HTR-8/SVneo (cell line): ENCODE data around the gene DCDC2.
"Not testable (repeated sequence)": the region's sequence is repeated elsewhere in the genome, so short reads cannot be mapped to it uniquely, and the experiment has no call there.

ENCODE experiments used
- DNase-seq: peaks from one replicate; pipeline ENCODE4 v3.0.0; 2011; ENCODE audit warnings: low spot score, mixed read lengths; ENCODE audit not compliant: insufficient read length
- FAIRE-seq: peaks from 2 replicates; lab custom pipeline; 2011; peaks lifted over from hg19 to GRCh38; lab: Jason Lieb, UNC

The DCDC2 gene

DNA sequence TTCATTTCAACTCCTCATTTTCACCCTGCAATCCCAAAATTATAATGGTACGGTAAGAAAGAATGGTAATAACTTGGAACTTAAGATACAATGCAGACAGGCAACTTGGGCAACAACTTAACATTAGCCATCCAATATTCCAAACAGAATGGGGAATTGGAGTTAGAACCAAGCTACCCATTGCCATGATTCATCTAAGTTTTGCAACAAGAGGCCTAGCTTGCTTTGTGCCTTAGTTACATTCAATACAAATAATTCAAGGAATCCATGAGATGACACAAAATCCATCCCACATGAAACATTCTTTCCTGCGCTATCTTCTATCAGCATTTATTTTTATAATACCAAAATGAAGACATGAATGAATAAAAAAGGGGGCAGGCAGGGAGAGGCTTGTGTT is 28.4 kb downstream of the DCDC2 start:
- no peak for FAIRE-seq
- DNase-seq, result no peak

DNA sequence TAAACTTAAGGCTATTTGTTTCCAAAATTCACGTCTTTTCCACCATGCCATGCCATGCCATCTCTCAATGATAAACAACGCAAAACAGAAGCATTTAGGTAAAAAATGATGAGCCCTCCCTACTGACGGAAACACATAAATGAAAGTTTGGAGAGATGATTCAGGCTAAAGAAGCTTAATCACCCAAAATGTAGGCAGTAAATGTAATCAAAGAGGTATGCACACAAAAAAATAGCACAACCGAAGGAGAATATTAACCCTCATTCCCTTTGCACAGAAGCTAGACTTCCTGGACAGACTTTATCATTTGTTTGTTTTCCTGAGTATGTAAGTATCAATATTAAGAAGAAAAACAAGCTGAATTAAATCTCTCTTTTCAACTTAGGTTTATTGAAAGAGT is 28.8 kb downstream of the DCDC2 start:
- no peak for DNase-seq
- no peak for FAIRE-seq

DNA sequence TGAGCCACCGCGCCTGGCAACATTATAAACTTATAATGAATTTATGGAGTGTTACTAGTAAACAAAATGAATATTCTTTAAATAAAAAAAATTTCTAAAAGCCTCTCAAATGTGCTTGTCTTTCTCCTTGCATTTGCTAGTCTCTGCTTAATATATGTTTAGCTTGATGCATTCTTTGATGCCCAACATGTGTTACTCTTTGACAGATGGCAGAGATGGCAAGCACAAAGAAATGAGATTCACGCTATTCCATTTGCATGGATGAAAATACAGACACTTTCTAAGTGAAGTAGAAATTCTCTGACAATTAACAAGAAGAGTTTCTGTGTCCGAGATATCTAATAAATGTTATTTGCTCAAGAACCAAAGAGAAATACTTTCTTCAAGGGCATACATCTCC is 30.1 kb downstream of the DCDC2 start:
- DNase-seq, result no peak
- no peak for FAIRE-seq

DNA sequence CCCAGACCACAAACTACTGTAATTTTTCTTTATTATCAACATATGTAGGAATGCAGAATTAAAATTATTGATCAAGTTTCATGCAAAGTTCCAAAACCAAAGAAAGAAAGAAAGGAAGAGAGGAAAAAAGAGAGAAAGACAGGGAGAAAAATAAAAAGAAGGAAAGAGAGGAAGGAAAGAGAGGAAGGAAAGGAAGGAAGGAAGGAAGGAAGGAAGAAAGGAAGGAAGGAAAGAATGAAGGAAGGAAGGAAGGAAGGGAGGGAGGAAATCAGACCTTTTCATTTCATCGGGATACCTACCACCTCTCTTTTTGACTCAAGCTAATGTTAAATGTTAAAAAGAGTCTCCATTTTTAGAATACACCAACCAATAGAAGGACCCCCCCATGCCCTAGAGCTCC is 31.9 kb downstream of the DCDC2 start:
- FAIRE-seq (no peak), DNase-seq (no peak)

DNA sequence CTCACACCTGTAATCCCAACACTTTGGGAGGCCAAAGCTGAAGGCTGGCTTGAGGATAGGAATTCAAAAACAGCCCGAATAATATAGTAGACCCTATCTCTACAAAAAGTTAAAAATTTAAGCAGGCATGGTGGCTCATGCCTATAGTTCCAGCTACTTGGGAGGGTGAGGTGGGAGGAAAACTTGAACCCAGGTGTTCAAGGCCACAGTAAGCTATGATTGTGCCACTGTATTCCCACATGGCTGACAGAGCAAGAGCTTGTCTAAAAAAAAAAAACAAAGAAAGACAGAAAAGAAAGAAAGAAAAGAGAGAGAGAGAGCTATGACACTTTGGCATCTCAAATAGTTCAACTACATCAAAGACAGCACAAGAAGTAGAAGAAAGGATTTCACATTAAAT is 33.2 kb downstream of the DCDC2 start:
- DNase-seq (no peak), FAIRE-seq (no peak)

DNA sequence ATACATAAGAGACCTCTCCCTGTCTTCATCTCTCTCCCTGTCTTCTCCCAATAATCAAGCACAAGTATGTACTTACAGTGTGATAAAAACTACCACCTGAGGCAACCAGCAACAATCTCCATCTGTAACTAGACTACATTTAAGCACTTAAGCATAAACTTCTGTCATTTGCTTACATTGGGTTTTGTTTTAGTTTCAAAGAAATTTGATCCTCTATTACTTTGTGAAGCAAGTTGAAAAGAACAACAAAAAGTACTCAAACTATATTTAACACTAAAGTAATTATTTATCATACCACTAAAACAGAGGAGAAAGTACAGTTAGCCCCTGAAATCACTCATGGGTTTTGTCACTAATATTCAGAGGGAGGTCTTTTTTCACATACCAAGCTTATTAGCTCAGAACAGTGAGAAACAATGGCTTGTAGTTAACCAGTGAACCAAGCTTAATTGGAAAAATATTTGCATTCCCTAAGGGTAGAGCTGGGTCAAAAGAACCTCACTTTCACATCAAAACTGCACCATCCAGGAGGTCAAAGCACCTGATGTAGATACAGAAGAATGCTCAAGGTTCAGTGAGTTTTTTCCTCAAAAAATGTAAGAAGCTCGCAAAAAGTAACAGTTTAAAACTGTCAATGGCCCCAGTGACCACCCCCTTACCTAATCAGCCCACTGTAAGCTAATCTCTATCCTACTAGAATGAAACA is 34.1 kb downstream of the DCDC2 start:
- no peak for DNase-seq
- no peak for FAIRE-seq

DNA sequence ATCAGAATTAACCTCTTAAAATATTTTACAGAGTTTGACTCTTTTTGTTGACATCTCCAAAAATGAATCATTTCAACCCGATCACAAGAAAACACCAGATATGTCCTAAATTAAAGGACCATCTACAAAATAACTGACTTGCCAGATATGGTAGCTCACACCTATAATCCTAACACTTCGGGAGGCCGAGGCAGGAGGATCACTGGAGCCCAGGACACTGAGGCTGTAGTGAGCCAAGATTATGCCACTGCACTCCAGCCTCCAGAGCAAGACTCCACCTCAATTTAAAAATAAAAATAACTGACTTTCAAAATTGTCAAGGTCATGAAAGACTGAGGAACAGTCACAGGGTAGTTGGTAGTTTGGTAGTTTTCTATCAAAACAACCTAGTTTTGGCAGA is 34.9 kb downstream of the DCDC2 start:
- DNase-seq, result no peak
- FAIRE-seq, result no peak

DNA sequence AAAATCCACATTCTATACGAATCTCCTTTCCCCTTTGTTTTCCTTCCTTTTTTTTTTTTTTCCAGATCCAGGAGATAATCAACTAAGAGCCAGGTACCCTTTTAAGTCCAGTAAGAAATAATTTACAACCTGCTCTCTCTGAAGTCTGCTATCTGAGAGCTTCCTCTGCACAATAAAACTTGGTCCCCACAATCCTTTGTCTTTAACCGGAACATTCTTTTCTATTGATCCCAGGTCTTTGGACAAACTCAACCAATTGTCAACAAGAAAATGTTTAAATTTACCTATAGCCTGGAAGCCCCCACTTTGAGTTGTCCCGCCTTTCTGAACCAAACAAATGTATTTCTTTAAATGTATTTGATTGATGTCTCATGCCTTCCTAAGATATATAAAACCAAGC is 35.4 kb downstream of the DCDC2 start:
- DNase-seq, FAIRE-seq: not testable (repeated sequence)

DNA sequence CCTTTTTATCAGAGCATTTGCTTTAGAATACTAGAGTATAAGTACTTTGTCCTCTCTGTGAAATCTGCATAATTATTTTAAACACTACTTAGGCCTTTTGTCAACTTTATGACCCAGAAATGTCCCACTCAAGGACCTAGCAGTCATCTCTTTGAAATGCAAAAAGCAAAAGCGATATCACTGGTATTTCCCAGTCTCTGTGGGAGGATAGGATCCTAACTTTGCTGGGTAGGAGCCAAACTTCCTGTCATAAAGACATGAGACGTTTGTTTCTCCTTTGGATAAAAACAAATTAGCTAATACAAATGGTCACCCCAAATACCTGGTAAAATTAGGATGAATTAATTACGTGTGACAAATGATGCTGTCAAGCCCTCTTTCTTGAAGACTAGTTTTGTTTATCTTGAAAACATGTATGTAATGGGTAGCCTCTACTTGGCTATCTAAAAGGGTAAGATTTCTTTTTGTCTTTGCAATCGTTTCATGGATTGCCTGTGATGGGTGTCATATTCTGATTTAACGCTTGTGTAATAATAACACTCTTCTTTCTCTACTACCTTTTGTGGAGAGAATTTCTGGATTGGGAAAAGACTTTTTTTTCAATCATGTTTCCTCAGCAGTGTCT is 36.2 kb downstream of the DCDC2 start:
- FAIRE-seq, result no peak
- no peak for DNase-seq

DNA sequence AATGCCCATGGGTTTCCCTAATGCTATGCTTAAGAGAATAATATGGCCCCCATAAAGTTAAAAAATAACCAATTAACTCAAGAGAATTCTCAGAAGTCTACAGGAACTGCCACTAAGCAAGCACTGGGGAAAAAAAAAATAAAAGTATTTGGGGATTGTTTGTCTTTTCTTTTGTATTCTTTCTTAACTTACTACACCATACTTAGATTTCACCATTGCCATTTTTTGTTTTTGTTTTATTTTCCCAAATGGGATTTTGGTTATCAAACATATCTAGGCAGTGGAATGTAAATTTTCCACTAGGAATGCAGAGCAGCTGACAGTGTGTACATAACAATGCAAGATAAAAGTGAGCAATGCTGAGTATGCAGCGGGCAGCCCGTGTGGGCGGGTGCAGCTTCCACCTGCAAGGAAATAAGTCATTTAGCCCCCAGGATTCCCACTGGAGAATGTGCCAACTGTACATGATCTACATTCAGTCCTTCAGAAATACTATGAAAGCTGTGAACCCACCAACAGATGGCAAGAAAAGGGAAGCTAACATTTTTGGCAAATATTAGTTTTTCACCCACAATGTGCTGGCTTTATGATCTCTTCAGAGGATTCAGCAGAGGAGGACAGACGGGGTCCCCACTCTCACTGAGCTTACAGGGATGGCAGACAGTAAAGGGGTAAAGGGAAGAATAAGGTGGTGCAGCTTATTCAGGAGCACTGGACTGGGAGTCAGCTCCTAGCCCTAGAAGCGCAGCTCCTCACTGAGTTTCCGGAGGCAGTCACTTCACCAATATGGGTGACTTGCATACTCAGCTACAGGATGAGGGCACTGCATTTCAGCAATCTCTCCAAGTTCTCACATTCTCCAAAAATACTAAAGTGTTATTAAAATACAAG is 44.4 kb downstream of the DCDC2 start:
- DNase-seq (peak; percentile 37), FAIRE-seq (peak; percentile 97)

DNA sequence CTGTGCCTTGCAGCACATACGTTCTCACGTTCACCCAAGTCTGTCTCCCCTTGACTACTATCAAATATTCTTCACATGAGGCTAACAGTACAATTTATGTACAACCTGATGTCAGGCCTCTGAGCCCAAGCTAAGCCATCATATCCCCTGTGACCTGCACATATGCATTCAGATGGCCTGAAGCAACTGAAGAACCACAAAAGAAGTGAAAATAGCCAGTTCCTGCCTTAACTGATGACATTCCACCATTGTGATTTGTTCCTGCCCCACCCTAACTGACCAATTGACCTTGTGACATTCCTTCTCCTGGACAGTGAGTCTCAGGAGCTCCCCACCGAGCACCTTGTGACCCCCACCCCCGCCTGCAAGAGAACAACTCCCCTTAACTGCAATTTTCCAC is 46.1 kb downstream of the DCDC2 start:
- DNase-seq, FAIRE-seq: not testable (repeated sequence)

DNA sequence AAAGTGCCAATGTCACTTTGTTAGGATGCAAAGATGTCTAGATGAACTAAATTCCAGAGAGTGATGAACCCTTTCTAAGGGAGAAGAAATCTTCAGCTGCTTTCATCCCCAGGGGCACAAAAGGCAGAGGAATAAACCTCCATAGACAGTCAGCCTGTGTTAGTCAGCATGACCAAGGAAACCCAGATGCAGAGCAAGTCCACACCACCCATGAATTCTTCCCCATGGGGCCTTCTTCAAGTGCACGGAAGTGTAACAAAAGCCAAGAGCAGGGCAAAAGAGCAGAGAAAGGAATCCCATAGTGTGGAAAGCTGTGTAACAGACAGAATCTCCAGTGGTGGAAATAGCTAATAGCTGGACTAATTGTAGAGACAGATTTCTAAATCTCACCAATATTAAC is 50.0 kb downstream of the DCDC2 start:
- DNase-seq (peak; percentile 10), FAIRE-seq (peak; percentile 4)

DNA sequence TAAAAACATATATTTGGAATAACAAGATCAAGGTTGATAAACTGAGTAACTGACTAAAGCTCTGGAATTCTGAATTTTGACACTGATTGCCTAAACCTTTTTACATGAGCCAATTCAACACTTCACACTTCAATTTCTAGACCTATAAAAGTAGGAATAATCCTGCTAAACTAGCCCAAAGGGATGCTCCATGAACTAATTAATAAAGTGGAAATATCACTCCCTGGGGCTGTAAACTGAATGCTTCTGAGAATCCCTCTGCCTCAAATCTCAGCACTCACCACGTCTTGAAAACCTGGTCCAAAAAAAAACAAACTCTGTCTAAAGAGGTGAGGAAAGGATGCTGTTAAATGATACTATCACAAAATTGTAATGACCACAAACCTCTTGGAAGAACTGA is 50.9 kb downstream of the DCDC2 start:
- FAIRE-seq, result no peak
- no peak for DNase-seq

DNA sequence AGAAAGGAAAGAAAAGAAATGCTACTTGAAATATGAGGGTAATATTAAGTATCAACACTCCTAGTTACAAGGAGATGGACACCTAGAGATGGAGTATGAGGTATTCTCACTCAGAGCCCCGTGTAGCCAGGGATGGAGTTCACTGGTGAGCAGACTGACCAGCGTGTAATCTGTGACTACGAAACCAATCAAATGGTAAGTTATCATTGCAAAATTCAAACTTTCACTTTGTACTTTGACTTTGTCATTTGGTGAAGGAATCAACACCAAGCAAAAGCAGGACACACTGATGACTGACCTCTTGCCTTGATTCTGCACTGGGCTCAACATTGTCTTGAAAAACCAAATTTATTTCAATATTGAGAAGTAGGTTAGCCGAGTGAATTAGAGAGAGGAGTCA is 51.8 kb downstream of the DCDC2 start:
- FAIRE-seq (peak; percentile 66), DNase-seq (no peak)

DNA sequence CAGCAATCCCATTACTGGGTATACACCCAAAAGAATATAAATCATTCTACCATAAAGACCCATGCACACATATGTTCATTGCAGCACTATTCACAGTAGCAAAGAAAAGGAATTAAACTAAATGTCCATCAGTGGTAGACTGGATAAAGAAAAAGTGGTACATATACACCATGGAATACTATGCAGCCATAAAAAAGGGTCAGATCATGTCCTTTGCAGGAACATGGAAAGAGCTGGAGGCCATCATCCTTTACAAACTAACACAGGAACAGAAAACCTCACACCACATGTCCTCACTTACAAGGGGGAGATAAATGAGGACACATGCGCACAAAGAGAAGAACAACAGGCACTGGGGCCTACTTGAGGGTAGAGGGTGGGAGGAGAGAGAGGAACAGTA is 60.9 kb downstream of the DCDC2 start:
- DNase-seq (no peak), FAIRE-seq (no peak)

DNA sequence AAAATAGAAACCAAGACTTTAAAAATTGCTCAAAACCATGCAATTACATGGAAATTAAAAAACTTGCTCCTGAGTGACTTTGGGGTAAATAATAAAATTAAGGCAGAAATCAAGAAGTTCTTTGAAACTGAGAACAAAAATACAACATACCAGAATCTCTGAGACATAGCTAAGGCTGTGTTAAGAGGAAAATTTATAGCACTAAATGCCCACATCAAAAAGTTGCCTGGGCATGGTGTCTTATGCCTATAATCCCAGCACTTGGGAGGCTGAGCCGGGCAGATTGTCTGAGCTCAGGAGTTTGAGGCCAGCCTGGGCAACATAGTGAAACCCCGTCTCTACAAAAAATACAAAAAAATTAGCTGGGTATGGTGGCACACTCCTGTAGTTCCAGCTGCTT is 64.0 kb downstream of the DCDC2 start:
- FAIRE-seq, DNase-seq: not testable (repeated sequence)

DNA sequence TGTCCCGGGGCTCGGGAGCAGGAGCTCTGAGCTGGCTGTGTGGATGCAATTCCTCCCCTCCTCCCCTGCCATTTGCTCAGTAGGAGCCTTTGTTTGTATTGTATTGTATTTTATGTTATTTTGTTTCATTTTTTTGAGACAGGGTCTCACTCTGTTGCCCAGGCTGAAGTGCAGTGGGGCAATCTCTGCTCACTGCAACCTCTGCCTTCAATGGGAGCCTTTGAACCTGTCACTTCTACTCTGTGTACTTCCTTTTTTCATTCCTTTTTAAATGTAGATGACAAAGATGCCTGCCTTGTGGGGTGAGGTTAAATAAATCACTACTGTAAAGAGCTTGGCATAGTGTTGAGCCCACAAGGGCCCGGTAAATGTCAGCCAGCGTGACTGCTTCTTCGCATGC is 70.6 kb downstream of the DCDC2 start:
- FAIRE-seq, result no peak

DNA sequence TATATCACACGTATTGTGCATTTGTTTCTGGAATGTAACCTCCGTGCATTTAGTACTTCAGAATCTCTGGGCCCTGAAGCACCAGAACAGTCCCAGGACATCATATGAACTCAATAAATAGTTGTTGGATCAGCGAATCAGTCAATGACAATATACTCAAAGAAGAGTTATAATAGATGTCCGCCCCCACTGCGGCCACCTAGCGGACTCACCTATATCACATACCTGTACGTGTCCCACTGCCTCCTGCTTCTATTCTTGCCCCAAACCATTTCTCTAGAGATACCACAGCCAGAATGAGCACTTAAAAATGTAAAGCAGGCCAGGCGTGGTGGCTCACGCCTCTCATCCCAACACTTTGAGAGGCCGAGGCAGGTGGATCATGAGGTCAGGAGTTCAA is 73.9 kb downstream of the DCDC2 start:
- DNase-seq (no peak), FAIRE-seq (no peak)

More for the DNA sequence above, 70.6 kb downstream of the DCDC2 start:
- DNase-seq, result no peak

DNA sequence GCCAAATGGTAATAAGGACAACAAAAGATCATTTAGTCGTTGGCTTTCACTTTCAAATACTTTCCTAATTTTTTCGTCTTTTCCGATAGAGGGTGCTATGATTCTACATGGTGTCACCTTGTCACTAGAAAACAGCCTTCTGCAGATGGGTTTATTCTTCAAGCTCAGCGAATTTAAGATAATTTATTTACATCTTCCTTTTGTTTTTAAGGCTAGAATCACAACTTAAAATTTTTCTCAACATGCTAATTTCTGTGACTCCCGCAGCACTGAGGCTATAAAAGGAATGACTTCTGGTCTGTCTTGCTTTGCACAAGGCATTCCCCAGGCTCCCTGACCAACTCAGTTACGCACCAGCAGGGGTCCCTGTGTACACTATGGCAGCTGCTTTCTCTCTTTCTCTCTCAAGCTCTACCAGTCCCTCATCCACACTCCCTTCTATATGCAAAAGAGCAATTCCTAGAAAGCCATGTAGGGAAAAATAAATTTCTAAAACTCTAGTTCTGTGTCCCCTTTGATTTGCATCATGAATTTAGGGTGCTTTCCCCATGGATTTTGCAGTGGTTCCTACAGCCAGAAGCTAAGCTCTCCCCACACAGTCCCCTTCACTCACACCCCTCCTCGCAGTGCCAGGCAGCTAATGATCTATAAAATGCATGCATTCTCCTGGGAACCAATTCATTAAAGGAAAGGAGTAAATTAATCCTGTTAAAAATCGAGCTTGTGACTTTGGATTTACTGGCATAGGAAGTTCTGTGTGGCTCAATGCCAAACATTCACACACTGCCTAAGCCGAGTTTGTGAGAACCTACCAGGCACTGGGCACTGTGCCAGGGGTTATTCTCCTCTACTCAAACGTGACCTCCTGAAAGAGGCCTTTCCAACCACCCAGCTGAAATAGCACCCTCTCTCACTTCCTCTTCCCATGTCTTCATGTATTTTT is 74.5 kb downstream of the DCDC2 start:
- peak; percentile 83 for DNase-seq
- FAIRE-seq, result peak; percentile 20
